ENCODE results near the gene B3GNT9.

DNA sequence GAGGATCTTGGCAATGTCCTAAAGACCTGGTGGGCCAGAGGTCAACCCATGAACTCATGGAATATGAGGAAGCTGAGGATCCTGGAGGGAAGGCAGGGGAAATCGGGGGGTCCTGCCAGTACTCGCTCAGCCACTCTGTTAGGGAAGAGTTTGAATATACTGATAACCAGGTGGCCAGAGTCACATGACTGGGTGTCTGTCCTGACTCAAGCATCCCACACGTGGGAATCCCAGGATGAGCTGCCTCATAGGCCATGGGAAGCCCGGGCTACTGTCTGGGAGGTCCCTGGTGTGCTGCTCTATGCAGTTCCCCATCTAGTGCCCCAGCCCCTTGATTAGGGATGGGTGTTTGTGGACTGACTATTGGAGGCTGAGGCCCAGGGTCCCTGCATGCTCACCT, 37.5 kb upstream of the B3GNT9 start:
- TF ChIP-seq POLR2A (IDR thresholded peaks at IDR 0.05), result no peak
- TF ChIP-seq, protein P1, sequence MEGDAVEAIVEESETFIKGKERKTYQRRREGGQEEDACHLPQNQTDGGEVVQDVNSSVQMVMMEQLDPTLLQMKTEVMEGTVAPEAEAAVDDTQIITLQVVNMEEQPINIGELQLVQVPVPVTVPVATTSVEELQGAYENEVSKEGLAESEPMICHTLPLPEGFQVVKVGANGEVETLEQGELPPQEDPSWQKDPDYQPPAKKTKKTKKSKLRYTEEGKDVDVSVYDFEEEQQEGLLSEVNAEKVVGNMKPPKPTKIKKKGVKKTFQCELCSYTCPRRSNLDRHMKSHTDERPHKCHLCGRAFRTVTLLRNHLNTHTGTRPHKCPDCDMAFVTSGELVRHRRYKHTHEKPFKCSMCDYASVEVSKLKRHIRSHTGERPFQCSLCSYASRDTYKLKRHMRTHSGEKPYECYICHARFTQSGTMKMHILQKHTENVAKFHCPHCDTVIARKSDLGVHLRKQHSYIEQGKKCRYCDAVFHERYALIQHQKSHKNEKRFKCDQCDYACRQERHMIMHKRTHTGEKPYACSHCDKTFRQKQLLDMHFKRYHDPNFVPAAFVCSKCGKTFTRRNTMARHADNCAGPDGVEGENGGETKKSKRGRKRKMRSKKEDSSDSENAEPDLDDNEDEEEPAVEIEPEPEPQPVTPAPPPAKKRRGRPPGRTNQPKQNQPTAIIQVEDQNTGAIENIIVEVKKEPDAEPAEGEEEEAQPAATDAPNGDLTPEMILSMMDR (IDR thresholded peaks at IDR 0.05), result no peak
